ENCODE measurements around the gene CNTN2. TPM values are rescaled to one million over a fixed set of nuclear protein-coding genes. Genes with fewer than 3 reads are reported as not detected.

Gene CNTN2
- total and polyA plus RNA-seq, 2 of the 8 experiments (the other 6 are each of a cell fraction or from before 2014, with no cell fraction given) = 1.2 to 3.9 TPM

DNA sequence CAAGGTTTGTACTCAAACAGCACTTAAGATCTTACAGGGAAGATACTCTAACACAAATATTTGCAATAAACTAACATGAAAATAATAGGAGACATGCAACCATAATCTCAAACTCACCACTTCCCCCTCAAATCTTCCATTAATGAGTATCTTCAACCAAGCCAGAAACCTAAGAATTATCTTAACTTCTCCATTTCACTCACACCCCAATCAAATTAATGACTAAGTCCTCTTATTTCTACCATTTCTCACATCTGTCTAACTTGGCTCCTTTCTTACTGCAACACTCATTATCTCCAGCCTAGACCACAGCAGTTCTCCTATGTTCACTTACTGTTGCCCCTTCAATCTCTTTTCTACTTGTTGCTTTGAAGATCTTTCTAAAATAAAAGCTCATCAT is 68.3 kb downstream of the CNTN2 start (continued):
- TF ChIP-seq, protein P1, sequence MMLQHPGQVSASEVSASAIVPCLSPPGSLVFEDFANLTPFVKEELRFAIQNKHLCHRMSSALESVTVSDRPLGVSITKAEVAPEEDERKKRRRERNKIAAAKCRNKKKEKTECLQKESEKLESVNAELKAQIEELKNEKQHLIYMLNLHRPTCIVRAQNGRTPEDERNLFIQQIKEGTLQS (IDR thresholded peaks at IDR 0.05; ENCODE audit: insufficient read depth, low read depth, low read length) = no peak
- TF ChIP-seq, protein P2, sequence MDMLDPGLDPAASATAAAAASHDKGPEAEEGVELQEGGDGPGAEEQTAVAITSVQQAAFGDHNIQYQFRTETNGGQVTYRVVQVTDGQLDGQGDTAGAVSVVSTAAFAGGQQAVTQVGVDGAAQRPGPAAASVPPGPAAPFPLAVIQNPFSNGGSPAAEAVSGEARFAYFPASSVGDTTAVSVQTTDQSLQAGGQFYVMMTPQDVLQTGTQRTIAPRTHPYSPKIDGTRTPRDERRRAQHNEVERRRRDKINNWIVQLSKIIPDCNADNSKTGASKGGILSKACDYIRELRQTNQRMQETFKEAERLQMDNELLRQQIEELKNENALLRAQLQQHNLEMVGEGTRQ (IDR thresholded peaks at IDR 0.05; ENCODE audit: low read length) = no peak
- TF ChIP-seq RXRA (IDR thresholded peaks at IDR 0.05; ENCODE audit: insufficient read depth, low read depth, low read length) (no peak), POU5F1 (IDR thresholded peaks at IDR 0.05; ENCODE audit: low read depth, low read length) (no peak), CHD2 (IDR thresholded peaks at IDR 0.05; ENCODE audit: low read length) (no peak)

Measured in H1 (cell line).